ENCODE data around the gene GDPD5.
"Not testable (repeated sequence)": the region's sequence is repeated elsewhere in the genome, so short reads cannot be mapped to it uniquely, and the experiment has no call there.

Gene GDPD5

DNA sequence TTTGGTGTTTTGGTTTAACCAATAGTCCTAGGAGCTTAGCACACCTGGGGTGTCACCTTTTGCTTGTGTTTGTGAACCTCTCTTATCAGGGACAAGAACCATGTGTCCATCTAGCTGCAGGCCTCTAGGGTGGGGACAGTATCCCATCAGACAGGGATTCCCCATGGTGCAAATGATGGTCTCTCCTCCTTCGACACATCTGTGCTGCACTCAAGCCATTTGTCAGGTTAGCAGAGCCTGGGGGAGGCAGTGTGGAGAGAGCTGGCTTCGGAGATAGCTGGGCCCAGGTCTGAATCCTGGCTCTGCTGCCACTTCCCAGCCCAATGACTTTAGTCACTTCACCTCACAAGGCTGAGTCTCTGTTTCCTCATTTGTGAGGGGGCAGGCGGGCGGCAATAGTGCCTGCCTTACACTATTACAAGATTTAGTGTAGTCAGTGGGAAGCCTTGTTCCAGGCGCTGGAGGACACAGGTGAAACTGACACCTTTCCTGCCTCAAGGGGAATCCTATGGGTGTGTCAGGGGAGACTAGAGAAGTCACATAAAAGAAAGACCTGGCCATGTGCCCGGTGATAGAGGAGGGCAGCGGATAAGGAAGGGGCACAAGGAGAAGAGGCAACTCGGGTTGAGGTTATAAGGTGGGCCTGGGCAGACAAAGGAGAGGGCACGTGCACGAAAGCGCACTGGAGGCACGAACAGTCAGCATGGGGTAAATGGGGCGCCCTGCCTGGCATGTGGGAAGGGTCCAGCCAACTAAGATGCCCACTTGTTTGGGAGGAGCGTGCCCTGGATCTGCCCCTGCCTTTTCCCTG is 105.3 kb downstream of the GDPD5 start:
- TF ChIP-seq, protein P1, sequence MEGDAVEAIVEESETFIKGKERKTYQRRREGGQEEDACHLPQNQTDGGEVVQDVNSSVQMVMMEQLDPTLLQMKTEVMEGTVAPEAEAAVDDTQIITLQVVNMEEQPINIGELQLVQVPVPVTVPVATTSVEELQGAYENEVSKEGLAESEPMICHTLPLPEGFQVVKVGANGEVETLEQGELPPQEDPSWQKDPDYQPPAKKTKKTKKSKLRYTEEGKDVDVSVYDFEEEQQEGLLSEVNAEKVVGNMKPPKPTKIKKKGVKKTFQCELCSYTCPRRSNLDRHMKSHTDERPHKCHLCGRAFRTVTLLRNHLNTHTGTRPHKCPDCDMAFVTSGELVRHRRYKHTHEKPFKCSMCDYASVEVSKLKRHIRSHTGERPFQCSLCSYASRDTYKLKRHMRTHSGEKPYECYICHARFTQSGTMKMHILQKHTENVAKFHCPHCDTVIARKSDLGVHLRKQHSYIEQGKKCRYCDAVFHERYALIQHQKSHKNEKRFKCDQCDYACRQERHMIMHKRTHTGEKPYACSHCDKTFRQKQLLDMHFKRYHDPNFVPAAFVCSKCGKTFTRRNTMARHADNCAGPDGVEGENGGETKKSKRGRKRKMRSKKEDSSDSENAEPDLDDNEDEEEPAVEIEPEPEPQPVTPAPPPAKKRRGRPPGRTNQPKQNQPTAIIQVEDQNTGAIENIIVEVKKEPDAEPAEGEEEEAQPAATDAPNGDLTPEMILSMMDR (conservative IDR thresholded peaks at IDR 0.05), result no peak
- TF ChIP-seq ZFX (IDR thresholded peaks at IDR 0.05), result no peak
- no peak overlapping the region for H3K27ac ChIP-seq

DNA sequence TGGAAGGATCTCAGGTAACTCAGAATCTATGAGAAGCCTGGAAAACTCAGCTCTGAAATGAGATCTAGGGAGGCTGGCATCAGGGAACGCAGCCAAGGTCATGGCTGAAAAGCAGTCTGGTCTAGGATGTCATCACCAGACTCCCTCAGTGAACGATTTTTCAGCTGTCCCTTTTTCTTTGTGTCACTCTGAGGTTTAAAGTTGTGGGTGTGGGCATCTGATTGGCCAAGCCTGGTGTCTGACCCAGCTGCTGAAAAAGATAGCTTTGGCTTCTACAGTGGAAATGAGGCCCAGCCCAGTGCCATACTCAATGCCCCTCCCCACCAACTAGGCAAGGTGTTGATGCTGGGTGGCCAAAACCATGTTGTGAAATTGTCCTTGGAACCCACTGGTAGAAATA is 111.9 kb downstream of the GDPD5 start:
- TF ChIP-seq ZFX (IDR thresholded peaks at IDR 0.05), result no peak
- TF ChIP-seq, protein P1 (conservative IDR thresholded peaks at IDR 0.05), result no peak
- H3K27ac ChIP-seq, result no peak overlapping the region

DNA sequence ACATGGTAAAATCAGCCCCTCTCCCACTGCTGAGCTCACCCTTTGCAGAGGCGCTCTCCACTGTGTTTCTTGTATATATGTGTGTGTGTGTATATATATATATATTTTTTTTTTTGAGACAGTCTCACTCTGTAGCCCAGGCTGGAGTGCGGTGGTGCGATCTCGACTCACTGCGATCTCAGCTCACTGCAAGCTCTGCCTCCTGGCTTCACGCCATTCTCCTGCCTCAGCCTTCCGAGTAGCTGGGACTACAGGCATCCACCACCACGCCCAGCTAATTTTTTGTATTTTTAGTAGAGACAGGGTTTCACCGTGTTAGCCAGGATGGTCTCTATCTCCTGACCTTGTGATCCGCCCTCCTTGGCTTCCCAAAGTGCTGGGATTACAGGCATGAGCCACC is 112.6 kb downstream of the GDPD5 start:
- not testable (repeated sequence) for H3K27ac ChIP-seq

DNA sequence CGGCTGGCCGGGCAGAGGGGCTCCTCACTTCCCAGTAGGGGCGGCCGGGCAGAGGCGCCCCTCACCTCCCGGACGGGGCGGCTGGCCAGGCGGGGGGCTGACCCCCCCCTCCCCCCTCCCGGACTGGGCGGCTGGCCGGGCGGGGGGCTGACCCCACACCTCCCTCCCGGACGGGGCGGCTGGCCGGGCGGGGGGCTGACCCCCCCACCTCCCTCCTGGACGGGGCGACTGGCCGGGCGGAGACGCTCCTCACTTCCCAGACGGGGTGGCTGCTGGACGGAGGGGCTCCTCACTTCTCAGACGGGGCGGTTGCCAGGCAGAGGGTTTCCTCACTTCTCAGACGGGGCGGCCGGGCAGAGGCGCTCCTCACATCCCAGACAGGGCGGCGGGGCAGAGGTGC is 115.8 kb downstream of the GDPD5 start:
- H3K27ac ChIP-seq, result not testable (repeated sequence)

DNA sequence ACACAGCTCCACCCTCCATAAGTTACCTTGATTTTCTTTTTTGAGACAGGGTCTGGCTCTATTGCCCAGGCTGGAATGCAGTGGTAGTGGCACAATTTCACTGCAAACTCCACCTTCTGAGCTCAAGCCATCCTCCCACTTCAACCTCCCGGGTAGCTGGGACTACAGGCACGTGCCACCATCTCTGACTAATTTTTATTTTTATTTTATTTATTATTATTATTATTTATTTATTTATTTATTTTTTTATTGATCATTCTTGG is 116.9 kb downstream of the GDPD5 start:
- H3K27ac ChIP-seq, result no peak overlapping the region
- no peak for TF ChIP-seq ZFX (IDR thresholded peaks at IDR 0.05)
- TF ChIP-seq, protein P1 (conservative IDR thresholded peaks at IDR 0.05), result no peak

DNA sequence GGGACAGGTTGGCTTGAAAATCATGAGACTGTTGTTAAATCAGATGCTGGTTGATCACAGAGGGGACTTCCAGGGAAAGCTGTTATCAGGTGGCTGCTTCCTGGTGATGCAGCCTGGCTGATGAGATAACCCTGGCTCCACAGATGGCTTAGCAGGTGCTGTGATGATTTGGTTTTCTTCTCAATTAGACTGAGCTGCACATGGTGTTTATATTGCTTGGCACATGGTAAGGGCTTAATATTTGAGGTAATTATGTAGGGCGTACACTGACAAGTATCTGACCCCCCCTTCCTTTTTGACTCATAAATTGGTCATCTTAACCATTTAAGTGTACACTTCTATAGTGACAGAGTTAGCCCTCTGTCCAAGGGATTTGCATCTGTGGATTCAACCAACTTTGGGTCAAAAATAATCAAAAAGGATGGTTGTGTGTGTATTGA is 119.4 kb downstream of the GDPD5 start:
- no peak overlapping the region for H3K27ac ChIP-seq
- TF ChIP-seq, protein P1 (conservative IDR thresholded peaks at IDR 0.05), result no peak
- TF ChIP-seq ZFX (IDR thresholded peaks at IDR 0.05), result no peak

DNA sequence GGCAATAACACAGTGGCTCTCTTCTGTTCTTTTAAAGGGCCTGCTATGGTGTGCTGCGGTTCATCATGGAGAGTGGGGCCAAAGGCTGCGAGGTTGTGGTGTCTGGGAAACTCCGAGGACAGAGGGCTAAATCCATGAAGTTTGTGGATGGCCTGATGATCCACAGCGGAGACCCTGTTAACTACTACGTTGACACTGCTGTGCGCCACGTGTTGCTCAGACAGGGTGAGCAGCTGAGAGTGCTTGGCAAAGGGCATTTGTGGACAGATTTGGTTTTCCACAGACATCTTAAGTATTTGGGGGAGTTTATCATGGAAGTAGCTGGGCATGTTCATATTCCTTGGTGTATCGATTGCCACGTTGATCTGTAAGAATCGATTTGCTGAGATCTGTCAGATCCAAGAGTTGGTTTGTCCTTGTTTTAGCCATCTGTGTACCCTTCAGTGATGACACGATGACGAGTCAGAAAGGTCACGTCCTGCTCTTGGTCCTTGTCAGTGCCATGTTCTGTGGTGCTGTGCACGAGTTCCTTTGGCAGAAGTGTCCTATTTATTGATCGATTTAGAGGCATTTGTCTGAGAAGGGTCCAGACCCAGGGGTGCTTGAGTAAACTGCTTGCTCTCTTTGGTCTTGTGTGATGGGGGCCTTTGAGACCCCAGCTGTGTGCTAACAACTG is 121.6 kb downstream of the GDPD5 start:
- TF ChIP-seq, protein P1 (conservative IDR thresholded peaks at IDR 0.05), result no peak
- no peak for TF ChIP-seq ZFX (IDR thresholded peaks at IDR 0.05)
- no peak overlapping the region for H3K27ac ChIP-seq

DNA sequence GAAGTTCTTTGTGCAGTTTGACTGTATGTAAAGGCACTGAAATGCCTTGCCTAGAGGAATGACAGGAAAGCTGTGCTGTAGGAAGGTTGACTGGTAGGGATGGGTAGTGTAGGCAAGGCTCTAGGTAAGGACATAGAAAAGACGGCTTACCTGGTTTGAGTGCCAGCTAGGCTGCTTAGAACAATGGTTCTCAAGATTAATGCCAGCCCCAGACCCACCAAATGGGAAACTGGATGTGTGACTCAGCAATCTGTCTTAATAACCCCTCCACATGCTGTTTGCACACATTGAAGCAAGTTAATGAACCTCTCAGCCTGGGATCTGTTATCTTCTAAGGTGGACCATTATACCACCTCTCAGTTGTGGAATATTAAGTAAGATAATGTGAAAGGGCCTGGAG is 122.7 kb downstream of the GDPD5 start:
- no peak overlapping the region; the same call in 1 of the 2 replicates for H3K27ac ChIP-seq
- no peak for TF ChIP-seq ZFX (IDR thresholded peaks at IDR 0.05)
- TF ChIP-seq, protein P1 (conservative IDR thresholded peaks at IDR 0.05), result no peak

Measured in C4-2B (cell line).